Measurements from ENCODE around the gene SLC6A2. TPM values are rescaled to one million over a fixed set of nuclear protein-coding genes. Genes with fewer than 3 reads are reported as not detected.

SLC6A2 gene
- total RNA-seq, 1 donor from 2014 or later: 0.64 TPM

- no peak for DNase-seq (ENCODE audit: low spot score)
Measured at GRCh38 chr16:55647343-55647742, 8.4 kb upstream of the SLC6A2 start.

GRCh38 chr16:55647798-55648197, 8.0 kb upstream of the SLC6A2 start:
- no peak for DNase-seq (ENCODE audit: low spot score)

GRCh38 chr16:55651841-55652824, 3.7 kb upstream of the SLC6A2 start:
- peak; percentile 55 for DNase-seq (ENCODE audit: low spot score)

GRCh38 chr16:55653106-55653505, 2.7 kb upstream of the SLC6A2 start:
- no peak for DNase-seq (ENCODE audit: low spot score)

GRCh38 chr16:55655381-55655896, 349 bp upstream of the SLC6A2 start:
- DNase-seq (ENCODE audit: low spot score): peak; percentile 86

GRCh38 chr16:55656691-55657092, 904 bp downstream of the SLC6A2 start:
- peak; percentile 81 for DNase-seq (ENCODE audit: low spot score)

GRCh38 chr16:55657616-55658015, 1.8 kb downstream of the SLC6A2 start:
- DNase-seq (ENCODE audit: low spot score): peak; percentile 37

GRCh38 chr16:55658898-55659420, 3.2 kb downstream of the SLC6A2 start:
- DNase-seq (ENCODE audit: low spot score): peak; percentile 49

GRCh38 chr16:55660026-55660425, 4.2 kb downstream of the SLC6A2 start:
- DNase-seq (ENCODE audit: low spot score): peak; percentile 60

GRCh38 chr16:55660828-55661227, 5.0 kb downstream of the SLC6A2 start:
- DNase-seq (ENCODE audit: low spot score): peak; percentile 43

GRCh38 chr16:55661941-55662643, 6.3 kb downstream of the SLC6A2 start:
- peak; percentile 82 for DNase-seq (ENCODE audit: low spot score)

GRCh38 chr16:55662644-55663031, 6.8 kb downstream of the SLC6A2 start:
- DNase-seq (ENCODE audit: low spot score): peak; percentile 24

GRCh38 chr16:55663225-55663624, 7.4 kb downstream of the SLC6A2 start:
- peak; percentile 3 for DNase-seq (ENCODE audit: low spot score)

- DNase-seq (ENCODE audit: low spot score): peak; percentile 87
Measured at GRCh38 chr16:55663765-55664677, 8.2 kb downstream of the SLC6A2 start.

- DNase-seq (ENCODE audit: low spot score): peak; percentile 62
Measured at GRCh38 chr16:55664786-55665407, 9.1 kb downstream of the SLC6A2 start.

GRCh38 chr16:55665511-55665910, 9.7 kb downstream of the SLC6A2 start:
- DNase-seq (ENCODE audit: low spot score): peak; percentile 64

GRCh38 chr16:55666012-55666411, 10.2 kb downstream of the SLC6A2 start:
- DNase-seq (ENCODE audit: low spot score): peak; percentile 79

GRCh38 chr16:55667753-55668152, 12.0 kb downstream of the SLC6A2 start:
- DNase-seq (ENCODE audit: low spot score): no peak

- DNase-seq (ENCODE audit: low spot score): peak; percentile 53
Measured at GRCh38 chr16:55668340-55669281, 12.8 kb downstream of the SLC6A2 start.
